ENCODE measurements around the gene STIM2. TPM values are rescaled to one million over a fixed set of nuclear protein-coding genes. Genes with fewer than 3 reads are reported as not detected.
A peak's percentile ranks its signal among the peaks of the same experiment; 100 is the strongest.

STIM2 gene
- total RNA-seq, 1 donor from 2014 or later = 51.0 TPM

DNA sequence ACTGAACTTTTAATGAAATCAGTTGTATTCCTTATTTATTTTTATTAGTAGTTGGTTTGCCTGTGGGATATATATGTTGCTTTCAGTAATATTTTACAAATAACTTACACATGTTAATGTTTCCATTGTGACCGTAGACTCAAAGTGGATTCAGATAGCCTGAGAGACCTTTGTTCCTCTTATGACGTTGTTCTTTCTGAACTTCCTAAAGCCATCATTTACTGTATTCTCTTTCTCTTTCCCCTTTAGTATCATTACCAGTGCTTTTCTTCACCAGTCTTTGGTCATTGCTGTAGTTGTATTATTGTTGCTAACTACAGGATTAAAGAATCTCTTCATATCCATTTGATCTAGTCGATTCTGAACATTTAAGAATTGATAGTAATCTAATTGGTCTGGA, 4.3 kb downstream of the STIM2 start:
- TF ChIP-seq, protein P1, sequence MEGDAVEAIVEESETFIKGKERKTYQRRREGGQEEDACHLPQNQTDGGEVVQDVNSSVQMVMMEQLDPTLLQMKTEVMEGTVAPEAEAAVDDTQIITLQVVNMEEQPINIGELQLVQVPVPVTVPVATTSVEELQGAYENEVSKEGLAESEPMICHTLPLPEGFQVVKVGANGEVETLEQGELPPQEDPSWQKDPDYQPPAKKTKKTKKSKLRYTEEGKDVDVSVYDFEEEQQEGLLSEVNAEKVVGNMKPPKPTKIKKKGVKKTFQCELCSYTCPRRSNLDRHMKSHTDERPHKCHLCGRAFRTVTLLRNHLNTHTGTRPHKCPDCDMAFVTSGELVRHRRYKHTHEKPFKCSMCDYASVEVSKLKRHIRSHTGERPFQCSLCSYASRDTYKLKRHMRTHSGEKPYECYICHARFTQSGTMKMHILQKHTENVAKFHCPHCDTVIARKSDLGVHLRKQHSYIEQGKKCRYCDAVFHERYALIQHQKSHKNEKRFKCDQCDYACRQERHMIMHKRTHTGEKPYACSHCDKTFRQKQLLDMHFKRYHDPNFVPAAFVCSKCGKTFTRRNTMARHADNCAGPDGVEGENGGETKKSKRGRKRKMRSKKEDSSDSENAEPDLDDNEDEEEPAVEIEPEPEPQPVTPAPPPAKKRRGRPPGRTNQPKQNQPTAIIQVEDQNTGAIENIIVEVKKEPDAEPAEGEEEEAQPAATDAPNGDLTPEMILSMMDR (IDR thresholded peaks at IDR 0.05; ENCODE audit: unreplicated experiment) = no peak
- H3K4me3 Mint-ChIP-seq = no peak overlapping the region
- no peaks in the 10 kb centered on the region for H3K27me3 Mint-ChIP-seq (ENCODE audit: low read depth)
- no peak for DNase-seq (ENCODE audit: low spot score in 2 of 2, unreplicated experiment in 2 of 2)
- no peak overlapping the region for H3K27ac Mint-ChIP-seq
- no peaks in the 10 kb centered on the region for H3K9me3 Mint-ChIP-seq
- no peaks in the 10 kb centered on the region for H3K36me3 Mint-ChIP-seq
- peaks cover 58% of the 10 kb centered on the region for H3K4me1 Mint-ChIP-seq

DNA sequence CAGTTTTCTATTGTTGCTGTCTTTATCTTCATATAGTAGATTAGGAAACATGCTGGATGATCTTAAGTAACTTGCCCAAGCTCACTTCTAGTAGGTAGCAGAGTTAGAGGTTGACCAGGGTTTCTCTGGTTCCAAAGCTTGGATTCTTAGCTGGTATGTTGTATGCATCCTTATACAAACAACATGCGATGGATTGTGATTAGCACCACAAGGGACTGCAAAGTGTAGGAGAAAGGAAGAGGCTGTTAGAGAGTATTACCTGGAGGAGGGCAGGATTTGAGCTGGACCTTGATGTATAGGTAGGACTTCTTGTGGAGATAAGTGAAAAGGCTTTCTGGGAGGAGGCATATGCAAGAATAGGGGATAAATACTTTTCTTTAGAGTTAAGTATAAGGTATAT, 5.6 kb downstream of the STIM2 start:
- H3K36me3 Mint-ChIP-seq = no peaks in the 10 kb centered on the region
- no peaks in the 10 kb centered on the region for H3K9me3 Mint-ChIP-seq
- H3K27me3 Mint-ChIP-seq (ENCODE audit: low read depth) = no peaks in the 10 kb centered on the region
- TF ChIP-seq, protein P1 (IDR thresholded peaks at IDR 0.05; ENCODE audit: unreplicated experiment) = no peak
- peaks cover 63% of the 10 kb centered on the region for H3K4me1 Mint-ChIP-seq
- no peak overlapping the region for H3K4me3 Mint-ChIP-seq
- DNase-seq (ENCODE audit: low spot score in 2 of 2, unreplicated experiment in 2 of 2) = no peak
- no peak overlapping the region for H3K27ac Mint-ChIP-seq

DNA sequence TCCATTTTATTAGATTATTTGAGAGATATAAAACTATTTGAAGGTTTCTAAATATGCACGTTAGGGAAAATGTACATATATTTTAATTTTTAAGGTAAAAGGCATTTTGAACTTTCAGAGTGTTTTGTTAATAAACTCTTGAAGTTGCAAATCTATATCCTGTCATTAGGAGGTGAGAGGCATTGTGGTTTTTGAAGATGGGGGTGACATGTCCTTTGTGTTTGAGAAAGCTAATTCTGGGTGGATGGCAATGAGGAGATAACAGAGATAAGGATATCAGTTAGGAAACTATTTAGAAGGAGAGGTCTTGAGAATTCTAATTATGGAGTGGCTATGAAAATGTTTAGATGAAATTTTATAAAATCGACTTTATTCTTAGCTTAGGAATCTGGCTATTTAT, 6.1 kb downstream of the STIM2 start:
- H3K4me1 Mint-ChIP-seq = peaks cover 67% of the 10 kb centered on the region
- no peaks in the 10 kb centered on the region for H3K27me3 Mint-ChIP-seq (ENCODE audit: low read depth)
- DNase-seq (ENCODE audit: low spot score in 2 of 2, unreplicated experiment in 2 of 2) = no peak
- H3K27ac Mint-ChIP-seq = peak overlapping the region; percentile 37
- TF ChIP-seq, protein P1 (IDR thresholded peaks at IDR 0.05; ENCODE audit: unreplicated experiment) = no peak
- no peaks in the 10 kb centered on the region for H3K9me3 Mint-ChIP-seq
- no peaks in the 10 kb centered on the region for H3K36me3 Mint-ChIP-seq
- H3K4me3 Mint-ChIP-seq = no peak overlapping the region

DNA sequence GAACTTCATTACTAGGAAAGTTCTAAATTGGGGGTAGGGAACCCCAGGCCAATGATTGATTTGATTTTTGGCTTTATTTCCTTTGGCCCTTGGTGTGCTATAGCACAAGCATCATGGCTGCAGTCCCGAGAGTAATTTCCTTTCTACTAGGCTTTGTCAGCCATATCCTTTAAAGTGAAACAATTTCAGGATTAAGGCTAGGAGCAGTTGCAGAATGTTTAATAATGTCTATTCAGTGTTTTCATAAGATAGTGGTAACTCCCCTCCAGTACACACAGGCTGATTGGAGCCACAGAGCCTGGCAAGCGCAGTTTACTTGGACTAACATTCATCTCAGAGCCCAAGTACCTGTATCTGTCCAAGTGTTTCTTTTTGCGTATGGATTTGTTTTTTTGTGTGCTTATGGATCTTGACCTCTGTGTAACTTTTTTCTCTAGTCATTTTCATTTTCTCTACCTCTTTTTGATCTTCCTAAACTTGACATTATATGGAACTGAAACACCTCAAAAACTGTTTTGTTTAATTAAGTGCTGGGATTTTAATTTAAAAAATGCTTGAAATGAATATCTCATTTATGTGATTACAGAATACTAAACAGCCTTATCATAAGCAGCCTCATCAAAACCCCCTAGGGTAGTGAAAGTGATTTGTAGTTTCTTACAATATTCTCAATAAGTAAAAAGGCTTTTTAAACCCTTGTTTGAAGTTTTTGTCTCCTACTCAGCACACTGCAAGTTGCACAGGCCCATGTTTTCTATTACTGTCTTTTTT, 7.5 kb downstream of the STIM2 start:
- Mint-ChIP-seq H3K4me1 (peaks cover 68% of the 10 kb centered on the region), H3K9me3 (no peaks in the 10 kb centered on the region), H3K36me3 (no peaks in the 10 kb centered on the region), H3K27ac (peak overlapping the region; percentile 85), H3K27me3 (ENCODE audit: low read depth) (no peaks in the 10 kb centered on the region), H3K4me3 (peak overlapping the region; percentile 9)
- DNase-seq (ENCODE audit: low spot score in 2 of 2, unreplicated experiment in 2 of 2) = no peak
- TF ChIP-seq, protein P1 (IDR thresholded peaks at IDR 0.05; ENCODE audit: unreplicated experiment) = no peak

DNA sequence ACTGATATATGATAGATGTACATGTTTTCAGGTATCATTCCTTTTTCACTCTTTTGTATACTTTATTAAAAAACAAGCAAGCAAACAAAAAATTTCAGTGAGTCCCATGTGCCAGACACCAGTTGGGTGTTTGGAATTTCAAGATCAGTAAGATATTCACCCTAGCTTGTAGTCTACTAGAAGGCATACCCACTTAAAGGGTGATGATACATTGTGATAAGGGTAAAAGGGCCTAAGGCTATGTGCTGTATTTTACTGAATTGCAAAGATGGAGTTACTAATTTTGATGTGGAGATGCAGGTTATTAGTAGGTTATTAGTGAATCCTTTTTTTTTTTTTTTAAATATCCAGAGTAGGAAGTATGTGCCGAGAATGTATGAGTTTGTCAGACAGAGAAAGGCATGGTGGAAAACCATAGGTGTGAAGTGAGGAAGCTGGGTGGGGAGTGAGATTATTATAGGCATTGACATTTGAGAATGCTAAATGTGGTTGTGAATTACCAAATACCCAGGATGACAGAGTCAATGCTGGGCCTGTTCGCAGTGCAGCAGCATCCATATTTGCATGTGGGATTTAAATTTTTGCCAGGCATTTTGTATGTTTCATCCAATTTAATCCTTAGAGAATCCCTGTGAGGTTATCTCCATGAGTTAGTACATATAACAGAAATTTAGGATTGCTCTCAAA, 10.1 kb downstream of the STIM2 start:
- peaks cover 57% of the 10 kb centered on the region for H3K4me1 Mint-ChIP-seq
- no peak for DNase-seq (ENCODE audit: low spot score in 2 of 2, unreplicated experiment in 2 of 2)

More for the DNA sequence above, 10.1 kb downstream of the STIM2 start:
- H3K27me3 Mint-ChIP-seq (ENCODE audit: low read depth) = no peaks in the 10 kb centered on the region
- H3K27ac Mint-ChIP-seq = peak overlapping the region; percentile 93
- TF ChIP-seq, protein P1 (IDR thresholded peaks at IDR 0.05; ENCODE audit: unreplicated experiment) = no peak
- no peaks in the 10 kb centered on the region for H3K9me3 Mint-ChIP-seq
- no peak overlapping the region for H3K4me3 Mint-ChIP-seq
- no peaks in the 10 kb centered on the region for H3K36me3 Mint-ChIP-seq
